A673 (cell line): ENCODE data around the gene CDC42BPB. TPM values are rescaled to one million over a fixed set of nuclear protein-coding genes. Genes with fewer than 3 reads are reported as not detected.

Experiments
- BruUV-seq: library from RNA; stranded (reverse); fragments of 400-500 nt; replicated peaks from 2 replicates; lab custom pipeline; 2021; lab: Mats Ljungman, UMichigan
- CTCF ChIA-PET: fragments of 300-600 bp; sonication (Branson Sonifier 250); formaldehyde crosslinking; loops from one replicate; lab custom pipeline; 2022; ENCODE audit warnings: antibody characterized with exemption; lab: Charles Lee
- POLR2A ChIA-PET: fragments of 300-600 bp; sonication (Branson Sonifier 250); formaldehyde crosslinking; loops from one replicate; lab custom pipeline; 2022; ENCODE audit warnings: antibody characterized with exemption; ENCODE audit not compliant: low non-redundant PET; lab: Charles Lee
- DNase-seq: peaks from one replicate; pipeline ENCODE4 v3.0.0-alpha.2; 2015; ENCODE audit warnings: low spot score
- H3K27ac ChIP-seq: fragments of 200-600 bp; sonication (generic); 2 replicates; pipeline ENCODE4 v1.5.1; 2016; ENCODE audit warnings: mixed run types, low read depth, mild to moderate bottlenecking, mixed read lengths, antibody characterized with exemption, low read length; ENCODE audit not compliant: poor library complexity, severe bottlenecking
- H3K27me3 ChIP-seq: fragments of 200-600 bp; sonication (generic); replicated peaks from 2 replicates; pipeline ENCODE4 v1.6.1; 2017; ENCODE audit warnings: mixed run types, low read depth, mild to moderate bottlenecking, mixed read lengths, antibody characterized with exemption, low read length; ENCODE audit not compliant: insufficient read depth, poor library complexity
- H3K36me3 ChIP-seq: fragments of 200-600 bp; sonication (generic); 2 replicates; pipeline ENCODE4 v1.6.1; 2016; ENCODE audit warnings: mixed run types, mild to moderate bottlenecking, mixed read lengths, antibody characterized with exemption, low read length; ENCODE audit not compliant: insufficient read depth, poor library complexity, severe bottlenecking
- H3K4me1 ChIP-seq: fragments of 200-600 bp; sonication (generic); 2 replicates; pipeline ENCODE4 v1.6.1; 2017; ENCODE audit warnings: mixed run types, mild to moderate bottlenecking, mixed read lengths, antibody characterized with exemption, low read length; ENCODE audit not compliant: insufficient read depth, poor library complexity, severe bottlenecking
- H3K4me3 ChIP-seq: fragments of 200-600 bp; sonication (generic); 2 replicates; pipeline ENCODE4 v1.5.1; 2016; ENCODE audit warnings: low read depth, mixed run types, mild to moderate bottlenecking, mixed read lengths, low read length; ENCODE audit not compliant: poor library complexity, severe bottlenecking
- H3K9me3 ChIP-seq: fragments of 200-600 bp; sonication (generic); 2 replicates; pipeline ENCODE4 v1.6.1; 2016; ENCODE audit warnings: mixed run types, low read depth, mild to moderate bottlenecking, mixed read lengths, antibody characterized with exemption, low read length; ENCODE audit not compliant: poor library complexity, severe bottlenecking
- EZH2 ChIP-seq: fragments of 200-600 bp; sonication (generic); IDR thresholded peaks from 2 replicates; pipeline ENCODE4 v1.6.1; 2017; ENCODE audit warnings: borderline replicate concordance, low read depth, mild to moderate bottlenecking, mixed read lengths, antibody characterized with exemption, low read length; ENCODE audit not compliant: poor library complexity, severe bottlenecking
- intact Hi-C: fragments of 100-400 bp; cut with micrococcal nuclease; formaldehyde crosslinking; loops from one replicate; pipeline ENCODE4 v1.10.0; 2022; ENCODE audit not compliant: unreplicated experiment
- total RNA-seq: library from RNA; stranded (reverse); gene quantifications from 2 replicates; pipeline ENCODE4 v1.2.3, GENCODE V29; 2021
- TF ChIP-seq, protein P1 (sequence below): fragments of 300-800, 200-600 bp; sonication (generic); conservative IDR thresholded peaks from 2 replicates; pipeline ENCODE4 v1.5.1; 2017; ENCODE audit warnings: low read depth, mild to moderate bottlenecking, antibody characterized with exemption, low read length, moderate library complexity, mixed read lengths

CDC42BPB gene
- total RNA-seq, 1 experiment from 2014 or later, result 103 TPM

DNA sequence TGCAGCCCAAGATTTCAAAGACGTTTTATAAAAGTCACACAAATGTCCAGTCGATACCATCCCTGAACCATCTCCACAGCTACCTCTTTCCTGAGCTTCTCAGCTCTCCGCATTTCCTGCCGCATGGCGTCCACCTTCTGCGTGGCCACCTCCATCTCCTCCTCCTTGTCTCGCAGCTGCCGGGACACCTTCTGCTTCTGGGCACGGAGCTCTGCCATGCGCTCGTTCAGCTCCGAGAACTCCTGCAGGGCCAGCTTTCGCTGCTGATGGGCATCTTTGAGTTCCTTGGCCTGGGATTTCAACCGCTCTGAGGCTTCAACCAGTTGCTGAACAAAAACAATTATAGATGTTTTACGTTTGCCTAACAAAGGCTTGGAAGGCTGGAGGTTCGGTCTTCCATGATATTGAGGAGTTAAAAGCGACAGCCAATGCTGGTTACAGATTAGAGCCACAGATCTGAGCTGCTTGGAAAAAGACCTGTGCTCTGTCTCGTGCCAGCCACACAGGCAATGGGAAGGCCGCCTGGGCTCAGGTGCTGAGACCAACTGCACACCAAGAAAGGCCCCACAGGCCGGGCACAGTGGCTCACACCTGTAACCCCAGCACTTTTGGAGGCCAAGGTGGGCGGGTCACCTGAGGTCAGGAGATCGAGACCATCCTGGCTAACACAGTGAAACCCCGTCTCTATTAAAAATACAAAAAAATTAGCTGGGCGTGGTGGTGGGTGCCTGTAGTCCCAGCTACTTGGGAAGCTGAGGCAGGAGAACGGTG is 85.3 kb downstream of the CDC42BPB start:
- peaks cover 67% of the 10 kb centered on the region for H3K36me3 ChIP-seq
- no peaks in the 10 kb centered on the region for H3K4me1 ChIP-seq
- no peaks in the 10 kb centered on the region for H3K27me3 ChIP-seq
- no peaks in the 10 kb centered on the region for H3K9me3 ChIP-seq
- no peak overlapping the region for H3K4me3 ChIP-seq
- intact Hi-C loops, result no loop called here
- no peak overlapping the region for H3K27ac ChIP-seq
- no peak for DNase-seq
- CTCF ChIA-PET, result interaction anchor here (0.6 kb wide), 1 partner anchor 559 kb away, joined by 6 read pairs; no protein-coding TSS in a partner anchor
- no TSS peak for BruUV-seq
- POLR2A ChIA-PET, result no interaction called here
- TF ChIP-seq, protein P1, sequence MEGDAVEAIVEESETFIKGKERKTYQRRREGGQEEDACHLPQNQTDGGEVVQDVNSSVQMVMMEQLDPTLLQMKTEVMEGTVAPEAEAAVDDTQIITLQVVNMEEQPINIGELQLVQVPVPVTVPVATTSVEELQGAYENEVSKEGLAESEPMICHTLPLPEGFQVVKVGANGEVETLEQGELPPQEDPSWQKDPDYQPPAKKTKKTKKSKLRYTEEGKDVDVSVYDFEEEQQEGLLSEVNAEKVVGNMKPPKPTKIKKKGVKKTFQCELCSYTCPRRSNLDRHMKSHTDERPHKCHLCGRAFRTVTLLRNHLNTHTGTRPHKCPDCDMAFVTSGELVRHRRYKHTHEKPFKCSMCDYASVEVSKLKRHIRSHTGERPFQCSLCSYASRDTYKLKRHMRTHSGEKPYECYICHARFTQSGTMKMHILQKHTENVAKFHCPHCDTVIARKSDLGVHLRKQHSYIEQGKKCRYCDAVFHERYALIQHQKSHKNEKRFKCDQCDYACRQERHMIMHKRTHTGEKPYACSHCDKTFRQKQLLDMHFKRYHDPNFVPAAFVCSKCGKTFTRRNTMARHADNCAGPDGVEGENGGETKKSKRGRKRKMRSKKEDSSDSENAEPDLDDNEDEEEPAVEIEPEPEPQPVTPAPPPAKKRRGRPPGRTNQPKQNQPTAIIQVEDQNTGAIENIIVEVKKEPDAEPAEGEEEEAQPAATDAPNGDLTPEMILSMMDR, result no peak; the same call in 1 of the 2 replicates
- no peak for TF ChIP-seq EZH2

DNA sequence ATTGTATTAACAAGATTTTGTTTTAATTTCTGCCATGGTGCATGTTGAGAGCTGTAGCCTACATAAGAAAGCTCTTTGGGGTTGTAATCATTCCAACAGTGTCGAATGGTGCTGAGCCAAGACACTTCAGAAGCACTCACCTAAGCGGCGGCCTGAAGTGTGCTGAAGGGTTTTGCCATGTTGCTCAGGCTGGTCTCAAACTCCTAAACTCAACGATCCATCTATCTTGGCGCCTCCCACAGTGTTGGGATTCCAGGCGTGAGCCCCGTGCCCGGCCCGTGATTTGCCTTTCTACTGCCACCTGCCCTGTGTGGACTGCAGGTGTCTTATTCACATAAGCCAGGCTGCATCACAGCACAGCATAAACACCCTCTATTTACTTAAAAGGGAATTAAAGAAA is 86.0 kb downstream of the CDC42BPB start:
- no peaks in the 10 kb centered on the region for H3K9me3 ChIP-seq
- DNase-seq, result no peak
- peaks cover 73% of the 10 kb centered on the region for H3K36me3 ChIP-seq
- TF ChIP-seq, protein P1, result no peak
- no peak for TF ChIP-seq EZH2
- ChIA-PET POLR2A (no interaction called here), CTCF (no interaction called here)
- no TSS peak for BruUV-seq
- no peak overlapping the region for H3K27ac ChIP-seq
- H3K4me1 ChIP-seq, result no peaks in the 10 kb centered on the region
- intact Hi-C loops, result no loop called here
- no peaks in the 10 kb centered on the region for H3K27me3 ChIP-seq
- H3K4me3 ChIP-seq, result no peak overlapping the region

DNA sequence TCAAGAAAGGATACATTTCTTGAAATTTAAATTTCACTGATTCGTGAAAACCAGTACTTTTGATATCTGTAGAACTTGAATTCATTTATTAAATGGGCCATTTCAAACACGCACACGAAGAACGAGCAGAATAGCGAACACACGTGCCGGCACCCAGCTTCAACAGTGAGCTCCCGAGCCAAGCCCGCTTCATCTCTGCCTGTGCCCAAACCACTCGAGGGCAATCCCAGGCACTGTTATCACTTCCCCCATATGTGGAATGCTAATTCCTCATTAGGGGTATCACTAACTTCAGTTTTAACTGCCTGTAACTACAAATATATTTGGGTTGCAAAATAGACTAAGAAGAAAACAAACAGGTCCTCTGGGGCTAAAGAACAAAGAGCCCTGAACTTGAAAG is 86.9 kb downstream of the CDC42BPB start:
- intact Hi-C loops, result no loop called here
- H3K4me1 ChIP-seq, result no peaks in the 10 kb centered on the region
- BruUV-seq, result no TSS peak
- POLR2A ChIA-PET, result no interaction called here
- peaks cover 74% of the 10 kb centered on the region for H3K36me3 ChIP-seq
- DNase-seq, result no peak
- no peak overlapping the region for H3K4me3 ChIP-seq
- CTCF ChIA-PET, result no interaction called here
- H3K27ac ChIP-seq, result no peak overlapping the region
- no peaks in the 10 kb centered on the region for H3K27me3 ChIP-seq
- no peaks in the 10 kb centered on the region for H3K9me3 ChIP-seq
- TF ChIP-seq EZH2, result no peak
- TF ChIP-seq, protein P1, result no peak
